ENCODE results near the gene ACRBP.

Gene ACRBP

DNA sequence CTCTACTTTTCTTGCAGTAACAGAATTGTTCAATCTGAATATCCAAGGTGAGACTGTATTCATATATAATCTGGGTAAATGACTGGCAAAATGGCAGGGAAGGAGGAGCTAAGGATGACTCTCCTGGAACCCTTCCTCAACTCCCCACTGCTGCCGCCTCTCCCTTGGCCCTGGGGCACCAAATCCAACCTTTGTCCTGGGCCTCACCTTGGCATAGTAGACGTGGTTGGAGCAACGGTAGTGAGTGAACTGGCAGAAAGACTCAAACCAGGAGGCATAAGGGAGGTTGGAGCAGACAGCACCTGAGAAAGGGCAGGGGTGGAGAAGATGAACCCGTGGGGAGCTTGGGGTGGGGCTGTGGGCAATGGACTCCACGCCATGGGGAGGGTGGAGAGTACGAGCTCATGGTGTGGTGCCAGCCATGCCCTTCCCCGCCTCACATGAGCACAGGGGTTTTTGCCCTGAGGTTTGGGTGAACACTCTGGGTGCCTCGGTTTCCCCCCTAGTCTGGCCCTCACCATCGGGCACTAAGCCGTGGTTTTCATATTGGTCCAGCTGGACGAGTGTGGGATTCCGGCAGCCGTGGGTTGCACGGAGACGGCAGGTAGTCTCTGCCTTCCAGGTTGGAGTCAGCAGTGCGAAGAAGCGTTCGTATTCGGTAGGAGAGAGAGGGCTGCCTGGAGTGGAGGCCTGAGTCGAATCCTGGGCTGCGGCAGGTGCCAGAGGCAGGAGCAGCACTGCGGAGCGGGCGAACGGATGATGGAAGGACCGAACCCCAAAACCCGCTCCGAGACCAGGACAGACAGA is 753 bp downstream of the ACRBP start:
- FAIRE-seq: no peak

GRCh38 chr12:6644903-6645302 is 2.3 kb downstream of the ACRBP start:
- no peak for FAIRE-seq

- no peak for FAIRE-seq
Observed at GRCh38 chr12:6644257-6644596, 3.0 kb downstream of the ACRBP start.

GRCh38 chr12:6643569-6644256 is 3.5 kb downstream of the ACRBP start:
- no peak for FAIRE-seq

DNA sequence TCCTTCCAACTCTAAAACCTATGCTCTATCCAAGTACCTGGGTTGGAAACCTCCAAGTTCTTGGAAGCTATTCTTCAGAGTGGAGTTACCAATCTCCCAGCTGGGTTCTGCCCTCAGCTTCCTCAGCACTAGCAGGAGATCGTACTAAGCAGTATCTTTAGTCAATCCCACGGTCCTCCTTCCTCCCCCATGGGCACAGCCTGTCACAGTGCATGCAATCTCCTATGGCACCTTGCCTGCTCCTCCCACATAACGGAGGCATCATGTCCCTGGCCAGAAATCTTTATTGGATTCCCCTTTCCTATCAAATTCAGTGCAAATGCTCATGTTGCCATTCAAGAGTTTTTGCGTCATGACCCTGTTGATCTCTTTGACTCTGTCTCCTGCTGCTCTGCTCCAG is 6.1 kb downstream of the ACRBP start:
- no peak for FAIRE-seq

DNA sequence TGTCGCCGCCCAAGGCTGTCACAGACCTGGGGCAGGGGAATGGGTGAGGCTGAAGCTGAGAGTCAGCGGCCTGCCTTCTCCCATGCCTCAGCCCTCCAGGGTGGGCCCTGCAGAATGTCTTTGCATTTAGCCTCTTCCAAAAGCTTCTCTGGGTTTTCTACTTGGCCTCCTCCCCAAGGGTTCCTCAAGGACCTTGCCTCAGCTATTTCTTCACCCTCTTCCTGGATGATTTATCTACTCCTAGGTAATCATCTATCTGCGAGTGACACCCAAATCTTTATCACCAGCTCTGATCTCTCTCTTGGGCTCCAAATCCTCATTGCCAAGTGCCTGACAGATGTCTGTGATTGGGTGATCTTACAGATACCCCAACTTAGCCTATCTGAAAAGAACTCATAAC is 6.7 kb downstream of the ACRBP start:
- no peak for FAIRE-seq

DNA sequence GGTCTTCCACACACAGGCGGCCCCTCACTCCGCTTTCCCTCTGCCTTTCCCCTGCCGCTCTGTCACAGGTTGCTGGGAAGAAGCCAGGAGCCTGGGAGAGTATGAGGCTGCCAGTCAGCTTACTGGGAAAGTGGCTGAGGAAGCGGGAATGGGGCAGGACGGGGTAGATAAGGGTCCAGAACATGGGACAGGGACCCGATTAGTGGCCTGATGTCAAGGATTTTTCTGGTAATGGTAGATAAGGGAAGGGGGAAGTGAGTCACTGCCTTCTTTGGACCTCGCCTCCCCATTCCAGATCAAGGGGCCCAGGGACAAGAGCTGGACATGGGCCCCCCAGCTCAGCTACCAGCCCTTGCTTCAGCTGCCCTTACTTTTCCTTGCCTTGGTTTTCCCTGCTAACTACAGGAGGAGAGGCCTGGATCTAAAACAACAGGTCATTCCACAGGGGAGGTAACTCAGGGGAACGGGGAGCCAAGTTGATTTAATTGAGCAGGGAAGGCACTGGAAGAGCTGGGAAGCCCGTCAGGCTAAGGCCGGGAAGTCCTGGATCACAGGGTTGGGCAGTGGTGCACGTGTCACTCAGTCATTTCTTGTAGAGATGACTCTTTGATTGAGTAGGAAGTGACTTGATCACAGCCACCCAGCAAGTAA is 8.0 kb downstream of the ACRBP start:
- FAIRE-seq: no peak

DNA sequence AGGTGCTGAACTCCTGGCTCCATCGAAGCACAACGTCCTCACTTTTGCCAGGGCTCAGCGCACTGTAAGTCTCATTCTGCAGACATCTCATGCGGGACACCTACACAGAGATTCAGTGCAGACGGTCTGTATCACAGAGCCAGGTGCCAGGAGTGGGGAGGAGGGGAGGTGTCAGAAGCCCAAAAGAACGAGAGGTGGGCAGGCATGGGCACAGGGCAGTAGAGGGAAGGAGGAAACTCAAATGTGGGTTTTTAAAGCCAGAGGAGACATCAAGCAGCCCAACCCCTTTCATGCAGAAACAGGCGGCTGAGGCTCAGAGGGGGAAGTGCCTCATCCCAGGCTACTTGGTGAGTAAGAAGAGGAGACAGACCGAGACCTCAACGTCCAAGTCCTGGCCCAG is 8.9 kb downstream of the ACRBP start:
- FAIRE-seq: no peak

- FAIRE-seq: no peak
Observed at GRCh38 chr12:6635856-6636531, 11.2 kb downstream of the ACRBP start, which contains the start of gene LPAR5. Gene LPAR5 (minus strand): TSS chr12:6635959. CDS start chr12:6621248, 14,711 bp downstream.

- FAIRE-seq: no peak
Observed at GRCh38 chr12:6635375-6635855, 11.8 kb downstream of the ACRBP start.

DNA sequence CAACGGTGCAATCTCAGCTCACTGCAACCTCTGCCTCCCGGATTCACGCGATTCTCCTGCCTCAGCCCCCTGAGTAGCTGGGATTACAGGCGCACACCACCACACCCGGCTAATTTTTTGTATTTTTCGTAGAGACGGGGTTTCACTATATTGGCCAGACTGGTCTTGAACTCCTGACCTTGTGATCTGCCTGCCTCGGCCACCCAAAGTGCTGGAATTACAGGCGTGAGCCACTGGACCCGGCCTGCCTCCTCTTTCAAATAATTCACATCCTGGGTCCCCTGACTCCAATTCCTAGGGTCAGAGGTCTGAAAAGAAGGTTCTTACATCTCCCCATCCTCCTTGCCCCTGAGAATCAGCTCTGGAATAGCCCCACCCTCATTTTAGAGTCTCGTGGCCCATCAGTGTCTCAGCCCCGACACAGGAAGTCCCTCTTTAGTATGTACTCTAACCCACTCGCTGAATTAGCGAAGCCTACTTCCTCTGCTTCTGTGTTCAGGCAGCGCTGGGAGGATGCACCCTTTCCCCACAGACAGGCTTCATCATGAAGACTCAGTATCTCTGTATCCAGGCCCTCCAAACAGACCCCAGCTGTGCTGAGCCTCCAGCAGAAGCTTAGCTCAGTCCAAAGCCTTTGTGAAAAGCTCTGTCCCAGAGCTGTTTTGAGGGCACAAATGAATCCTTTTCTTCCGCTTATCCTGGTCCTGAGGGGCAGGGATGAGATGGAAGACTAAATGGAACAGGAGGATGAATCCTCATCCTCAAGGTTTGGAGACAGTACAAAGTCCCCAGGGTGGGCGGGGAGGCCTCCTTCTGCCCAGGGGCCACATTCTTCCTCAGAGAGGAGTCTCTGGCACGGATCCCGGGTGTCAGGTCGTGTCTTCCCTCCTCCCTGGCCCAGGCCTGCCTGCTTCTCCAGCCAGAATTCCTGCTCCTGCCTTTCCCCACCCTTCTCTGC is 14.9 kb downstream of the ACRBP start:
- no peak for FAIRE-seq

- FAIRE-seq: no peak
Observed at GRCh38 chr12:6631549-6631961, 15.7 kb downstream of the ACRBP start.

DNA sequence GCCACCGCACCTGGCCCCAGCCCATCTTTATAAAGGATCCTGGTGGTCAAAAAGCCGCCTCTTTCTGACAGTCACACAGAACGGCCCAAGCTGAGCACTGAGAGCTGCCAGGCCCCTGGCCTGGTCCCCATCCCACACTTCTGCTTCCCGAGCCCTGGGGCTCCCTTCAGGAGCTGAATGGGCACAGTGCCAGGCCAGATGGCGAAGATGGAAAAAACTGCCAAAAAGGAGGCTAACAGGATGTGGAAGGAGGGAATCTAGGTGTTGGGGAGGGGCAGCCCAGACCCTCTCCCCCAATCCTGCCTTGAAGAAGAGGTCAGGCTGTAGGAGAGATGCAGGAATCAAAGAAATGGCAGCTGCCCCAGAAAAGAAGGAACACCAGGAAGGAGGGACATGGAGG is 16.5 kb downstream of the ACRBP start:
- FAIRE-seq: no peak

GRCh38 chr12:6627616-6628015 is 19.6 kb downstream of the ACRBP start:
- FAIRE-seq: no peak

GRCh38 chr12:6626654-6627283 is 20.5 kb downstream of the ACRBP start:
- no peak for FAIRE-seq

- no peak for FAIRE-seq
Observed at GRCh38 chr12:6620885-6621274, 26.4 kb downstream of the ACRBP start.

- no peak for FAIRE-seq
Observed at GRCh38 chr12:6620137-6620884, 26.9 kb downstream of the ACRBP start.

- no peak for FAIRE-seq
Observed at GRCh38 chr12:6618483-6619225, 28.6 kb downstream of the ACRBP start.

GRCh38 chr12:6615802-6616201 is 31.4 kb downstream of the ACRBP start:
- no peak for FAIRE-seq
